Activated CD8-positive, alpha-beta memory T cell treated with anti-CD3 and anti-CD28 coated beads, Interleukin-2, amount 50 U/mL, for 4 hours (primary cell): ENCODE results near the gene LMTK2.
A peak's percentile ranks its signal among the peaks of the same experiment; 100 is the strongest.

Source experiments
- DNase-seq: peaks from one replicate; pipeline ENCODE4 v3.0.0-alpha.2; 2020

Gene LMTK2

DNA sequence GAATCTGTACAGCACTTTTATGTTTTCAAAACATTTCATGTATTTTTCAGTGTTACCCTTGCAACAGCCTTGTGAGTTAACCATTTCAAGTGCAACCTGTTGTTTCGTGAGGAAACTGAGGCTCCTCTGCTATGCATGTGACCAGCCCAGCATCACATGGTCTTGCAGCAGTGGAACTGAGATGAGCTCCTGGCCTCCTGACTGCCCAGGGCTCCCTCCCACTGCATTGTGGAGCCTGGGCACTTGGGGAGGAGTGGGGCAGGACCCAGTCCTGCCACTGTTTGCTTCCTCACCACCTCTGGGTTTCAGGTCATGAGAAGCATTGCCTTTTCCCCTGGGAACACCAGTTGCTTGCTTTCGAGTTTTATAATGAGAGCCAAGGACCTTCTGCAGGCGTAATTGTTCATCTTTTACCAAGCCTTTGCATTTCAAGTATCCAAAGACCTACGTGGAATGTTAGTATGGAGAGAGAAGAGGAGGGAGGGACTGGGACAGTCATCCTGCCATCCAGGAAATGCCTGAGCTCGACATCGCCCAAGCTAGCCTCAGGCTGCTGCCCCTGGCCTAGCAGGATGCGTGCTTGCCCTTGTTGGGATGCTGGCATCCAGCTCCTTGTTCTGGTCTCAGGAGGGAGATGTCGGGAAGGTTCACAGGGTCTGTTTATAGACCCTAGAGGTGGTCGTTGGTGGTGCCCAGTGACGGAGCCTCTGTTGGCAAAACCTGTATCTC, 72.3 kb downstream of the LMTK2 start:
- no peak for DNase-seq

DNA sequence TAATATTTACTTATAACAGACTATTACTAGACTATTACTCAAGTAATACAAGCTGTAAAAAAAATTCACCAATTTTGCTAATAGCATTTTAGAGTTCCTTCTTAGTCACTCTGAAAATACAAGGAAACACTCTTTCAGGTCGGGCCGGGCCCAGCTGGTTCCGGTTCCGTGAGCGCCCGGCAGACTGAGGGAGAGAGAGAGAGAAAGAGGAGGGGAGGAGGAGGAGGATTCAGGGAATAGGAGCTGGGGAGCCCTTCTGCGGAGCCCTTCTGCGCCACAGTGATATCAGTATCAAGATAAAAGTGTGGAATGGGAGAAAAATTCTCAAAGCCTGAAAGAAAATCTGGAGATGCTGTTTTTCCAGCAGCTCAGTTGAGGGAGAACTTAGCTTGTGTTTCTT, 74.1 kb downstream of the LMTK2 start:
- DNase-seq: no peak

DNA sequence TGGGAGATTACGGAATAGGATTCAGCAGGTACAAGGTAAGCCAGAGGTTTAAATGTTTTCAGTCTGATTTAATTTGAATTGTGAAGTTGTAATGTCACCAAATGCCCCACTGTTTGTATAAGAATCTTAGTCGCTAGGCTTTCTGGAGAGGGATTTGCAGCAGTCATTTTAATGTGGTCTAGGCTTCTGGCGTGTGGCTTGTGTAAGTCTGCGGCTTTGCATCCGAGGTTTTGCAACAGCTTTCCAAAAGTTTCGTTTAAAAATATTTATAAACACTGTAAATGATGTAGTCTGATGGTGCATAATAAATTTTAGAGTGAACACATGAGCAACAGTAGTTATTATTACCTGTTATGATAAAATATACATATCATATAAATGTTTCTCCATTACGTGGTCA, 78.4 kb downstream of the LMTK2 start:
- no peak for DNase-seq

DNA sequence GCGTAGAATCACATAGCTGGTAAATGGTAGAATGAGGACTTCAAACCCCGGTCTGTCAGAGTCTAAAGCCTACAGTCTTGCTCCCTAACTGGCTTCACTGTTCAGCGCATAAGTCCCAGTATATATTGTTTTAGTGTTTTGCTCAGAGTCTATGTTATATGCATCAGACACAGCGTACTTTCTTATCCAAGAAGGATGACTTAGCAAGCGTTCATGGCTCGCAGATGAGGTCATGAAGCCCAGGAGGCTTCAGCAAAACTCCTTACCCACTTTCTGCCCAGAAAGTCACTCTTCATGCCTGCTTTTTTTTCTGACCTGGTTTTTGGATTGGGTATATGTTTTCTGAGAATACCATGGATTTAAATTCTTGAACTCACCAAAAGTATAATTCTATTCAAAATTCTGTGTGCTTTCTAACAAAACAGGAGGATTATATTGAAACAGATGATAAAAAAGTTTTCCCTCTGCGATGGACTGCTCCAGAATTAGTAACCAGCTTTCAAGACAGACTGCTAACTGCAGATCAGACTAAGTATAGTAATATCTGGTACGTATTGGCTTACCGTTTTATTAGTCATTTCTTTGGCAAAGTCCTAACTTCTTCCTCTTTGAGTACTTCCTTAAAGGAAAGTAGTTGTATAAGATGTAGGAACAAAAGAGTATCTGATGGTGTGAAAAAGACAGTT, 79.9 kb downstream of the LMTK2 start:
- no peak for DNase-seq

DNA sequence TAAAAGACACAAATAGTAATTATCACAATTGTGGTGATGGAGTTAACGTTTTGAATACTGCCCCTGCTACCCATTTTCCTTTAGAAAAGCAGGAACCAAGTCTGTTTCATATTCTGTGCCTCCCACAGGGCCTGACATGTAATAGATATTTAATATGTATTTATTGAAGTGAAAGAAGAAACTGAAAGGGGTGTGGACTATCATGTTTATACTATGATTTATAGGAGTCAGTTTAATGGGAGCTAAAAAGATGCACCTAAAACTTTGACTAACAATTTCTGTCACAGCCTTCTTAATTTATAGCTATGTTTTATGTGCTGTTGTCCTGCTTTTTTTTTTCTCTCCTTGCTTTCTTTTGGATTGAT, 80.5 kb downstream of the LMTK2 start:
- no peak for DNase-seq

DNA sequence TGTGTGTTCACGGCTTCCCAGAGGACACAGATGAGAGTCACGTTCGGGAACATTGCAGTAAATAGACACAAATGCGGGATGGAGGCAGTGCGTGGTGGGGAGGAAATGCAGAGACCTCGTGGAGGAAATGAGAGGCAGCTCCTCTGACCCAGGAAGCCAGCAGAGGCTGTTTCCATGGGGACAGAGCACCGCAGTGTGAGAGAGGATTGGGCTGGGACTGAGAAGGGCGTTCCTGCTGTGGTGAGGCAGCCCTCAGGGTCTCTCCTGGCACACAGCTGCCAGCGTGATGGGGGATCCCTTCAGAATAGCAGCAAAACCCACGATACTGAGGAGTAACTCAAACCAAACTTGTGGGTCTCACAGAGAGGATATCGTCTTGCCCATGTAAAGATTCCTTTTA, 82.9 kb downstream of the LMTK2 start:
- no peak for DNase-seq

GRCh38 chr7:98191668-98192431, 85.2 kb downstream of the LMTK2 start:
- DNase-seq: no peak

GRCh38 chr7:98192781-98193457, 86.3 kb downstream of the LMTK2 start:
- no peak for DNase-seq

- DNase-seq: no peak
Measured at GRCh38 chr7:98193474-98194180, 87.0 kb downstream of the LMTK2 start.

DNA sequence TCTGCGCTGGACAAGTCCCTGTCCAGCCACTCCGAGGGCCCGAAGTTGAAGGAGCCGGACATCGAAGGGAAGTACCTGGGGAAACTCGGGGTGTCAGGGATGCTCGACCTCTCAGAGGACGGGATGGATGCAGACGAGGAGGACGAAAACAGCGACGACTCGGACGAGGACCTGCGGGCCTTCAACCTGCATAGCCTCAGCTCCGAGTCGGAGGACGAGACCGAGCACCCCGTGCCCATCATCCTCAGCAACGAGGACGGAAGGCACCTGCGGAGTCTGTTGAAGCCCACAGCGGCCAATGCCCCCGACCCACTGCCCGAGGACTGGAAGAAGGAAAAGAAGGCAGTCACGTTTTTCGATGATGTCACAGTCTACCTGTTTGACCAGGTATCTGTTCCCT, 87.5 kb downstream of the LMTK2 start:
- no peak for DNase-seq

GRCh38 chr7:98194672-98195457, 88.2 kb downstream of the LMTK2 start:
- no peak for DNase-seq

GRCh38 chr7:98196706-98197605, 90.3 kb downstream of the LMTK2 start:
- no peak for DNase-seq

- no peak for DNase-seq
Measured at GRCh38 chr7:98199131-98199530, 92.5 kb downstream of the LMTK2 start.

DNA sequence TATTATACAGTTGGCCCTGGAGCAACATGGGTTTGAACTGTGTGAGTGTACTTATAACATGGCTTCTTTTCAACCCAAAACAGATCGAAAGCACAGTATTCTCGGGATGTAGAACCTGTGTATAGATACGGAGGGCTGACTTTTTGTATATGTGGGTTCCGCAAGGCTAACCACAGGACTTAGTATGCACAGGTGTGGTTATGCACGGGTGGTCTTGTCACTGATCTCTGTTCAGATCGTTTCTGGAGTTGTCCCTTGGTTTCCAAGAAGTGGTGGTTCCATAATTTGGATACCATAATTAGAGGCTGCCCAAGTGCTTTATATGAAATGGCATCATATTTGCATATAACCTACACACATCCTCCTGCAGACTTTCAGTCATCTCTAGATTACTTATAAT, 93.7 kb downstream of the LMTK2 start:
- DNase-seq: no peak

DNA sequence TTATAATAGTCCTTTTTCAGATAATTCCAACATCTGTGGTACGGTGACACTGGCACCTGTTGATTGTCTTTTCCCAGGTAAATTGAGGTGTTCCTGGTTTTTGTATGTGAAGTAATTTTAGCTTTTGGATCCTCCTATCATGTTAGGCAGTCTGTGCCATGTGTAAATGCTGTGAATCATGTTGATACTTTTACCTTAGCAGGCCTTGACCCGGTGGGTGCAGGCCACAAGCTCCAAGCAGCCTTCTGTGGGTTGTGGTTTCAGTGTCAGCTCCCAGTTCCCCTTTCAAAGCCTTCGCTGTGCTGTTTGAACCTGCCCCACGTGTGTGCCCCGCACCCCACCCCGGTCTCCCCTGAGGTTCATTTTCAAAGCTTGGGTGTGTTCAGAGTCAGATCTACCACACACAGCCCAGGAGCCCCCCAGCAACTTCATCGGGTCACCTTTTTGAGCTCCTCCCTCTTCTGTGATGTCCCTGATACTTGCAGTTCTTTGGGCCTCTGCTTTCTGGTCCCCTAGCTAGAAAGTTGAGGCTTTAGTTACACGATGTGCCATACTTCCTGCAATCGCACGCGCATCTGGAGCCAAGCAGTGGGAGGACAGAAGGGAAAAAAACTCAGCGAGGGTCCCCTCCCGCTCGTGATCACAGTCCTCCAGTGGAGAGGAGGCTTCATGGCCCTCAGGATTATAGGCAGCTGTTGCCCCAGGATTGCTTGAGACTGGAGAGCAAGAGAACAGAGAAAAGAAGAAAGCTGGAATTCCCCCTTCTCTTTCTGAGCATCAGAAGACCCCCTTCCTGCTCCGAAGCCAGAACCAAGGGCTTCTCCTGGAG, 95.9 kb downstream of the LMTK2 start:
- DNase-seq: peak; percentile 70

DNA sequence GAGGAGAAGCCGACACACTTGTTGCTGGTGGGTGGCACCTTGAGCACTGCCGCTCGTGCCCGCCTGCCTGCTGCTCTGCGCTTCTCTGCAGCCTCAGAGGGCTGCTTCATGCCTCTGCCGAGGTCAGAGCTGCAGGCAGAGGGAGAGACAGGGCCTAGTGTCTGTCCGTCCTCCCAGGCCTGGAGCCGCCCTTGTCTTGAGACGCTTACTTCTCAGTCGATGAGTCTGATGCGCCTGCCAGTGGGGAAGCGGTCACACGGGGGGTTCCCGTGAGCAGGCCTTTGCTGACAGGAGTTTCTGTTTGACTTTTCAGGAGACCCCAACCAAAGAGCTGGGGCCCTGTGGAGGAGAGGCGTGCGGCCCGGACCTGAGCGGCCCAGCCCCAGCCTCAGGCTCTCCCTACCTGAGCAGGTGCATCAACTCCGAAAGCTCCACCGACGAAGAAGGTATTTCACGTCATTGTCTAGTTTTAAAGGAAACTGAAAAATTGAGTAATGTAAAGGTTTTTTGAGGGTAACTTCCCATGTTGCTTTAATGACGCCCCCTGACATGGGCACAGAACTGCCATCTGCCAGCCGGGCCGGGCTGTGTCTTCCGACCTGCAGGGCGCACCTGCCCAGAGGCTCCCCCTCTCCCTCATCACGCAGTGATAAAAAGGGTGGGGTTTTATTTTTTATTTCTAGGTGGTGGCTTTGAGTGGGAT, 96.8 kb downstream of the LMTK2 start:
- DNase-seq: no peak

- no peak for DNase-seq
Measured at GRCh38 chr7:98203964-98204605, 97.4 kb downstream of the LMTK2 start.

- DNase-seq: no peak
Measured at GRCh38 chr7:98204670-98205069, 98.0 kb downstream of the LMTK2 start.
